IMR-90 (cell line): ENCODE data around the gene HCN4.

Experiments used
- BHLHE40 ChIP-seq: fragments of 150-350 bp; IDR thresholded peaks from 2 replicates; pipeline ENCODE4 v1.6.1; 2016; ENCODE audit warnings: mild to moderate bottlenecking, low read depth, low read length
- CEBPB ChIP-seq: IDR thresholded peaks from 2 replicates; pipeline ENCODE4 v1.6.1; 2012; ENCODE audit warnings: low read depth, low read length, improper control_type of control experiment
- CHD1 ChIP-seq: IDR thresholded peaks from 2 replicates; pipeline ENCODE4 v1.6.1; 2012; ENCODE audit warnings: low read depth, low read length, improper control_type of control experiment
- CTCF ChIP-seq: conservative IDR thresholded peaks from 2 replicates; pipeline ENCODE4 v1.5.1; 2012; ENCODE audit warnings: mild to moderate bottlenecking, low read depth, low read length, improper control_type of control experiment
- MXI1 ChIP-seq: IDR thresholded peaks from 2 replicates; pipeline ENCODE4 v1.6.1; 2012; ENCODE audit warnings: low read depth, mild to moderate bottlenecking, low read length, moderate library complexity, borderline replicate concordance
- NFE2L2 ChIP-seq: fragments of 150-350 bp; IDR thresholded peaks from 2 replicates; pipeline ENCODE4 v1.6.1; 2016; ENCODE audit warnings: low read depth, mild to moderate bottlenecking, low read length
- POLR2A ChIP-seq: IDR thresholded peaks from 2 replicates; pipeline ENCODE4 v1.6.1; 2012; ENCODE audit warnings: mild to moderate bottlenecking, low read depth, low read length
- RAD21 ChIP-seq: IDR thresholded peaks from 2 replicates; pipeline ENCODE4 v1.6.1; 2012; ENCODE audit warnings: low read length, improper control_type of control experiment
- RFX5 ChIP-seq: IDR thresholded peaks from 2 replicates; pipeline ENCODE4 v1.8.0; 2012; ENCODE audit warnings: low read depth, mild to moderate bottlenecking, low read length, moderate library complexity
- TF ChIP-seq, protein P1 (sequence below): fragments of 150-350 bp; IDR thresholded peaks from 2 replicates; pipeline ENCODE4 v1.6.1; 2016; ENCODE audit warnings: low read depth, mild to moderate bottlenecking, low read length, moderate library complexity, borderline replicate concordance

GRCh38 chr15:73380661-73381060 is 11.9 kb upstream of the HCN4 start:
- TF ChIP-seq POLR2A (no peak), CTCF (no peak), RFX5 (no peak), CHD1 (no peak), CEBPB (no peak), NFE2L2 (no peak), BHLHE40 (no peak), MXI1 (no peak), RAD21 (no peak)
- TF ChIP-seq, protein P1, sequence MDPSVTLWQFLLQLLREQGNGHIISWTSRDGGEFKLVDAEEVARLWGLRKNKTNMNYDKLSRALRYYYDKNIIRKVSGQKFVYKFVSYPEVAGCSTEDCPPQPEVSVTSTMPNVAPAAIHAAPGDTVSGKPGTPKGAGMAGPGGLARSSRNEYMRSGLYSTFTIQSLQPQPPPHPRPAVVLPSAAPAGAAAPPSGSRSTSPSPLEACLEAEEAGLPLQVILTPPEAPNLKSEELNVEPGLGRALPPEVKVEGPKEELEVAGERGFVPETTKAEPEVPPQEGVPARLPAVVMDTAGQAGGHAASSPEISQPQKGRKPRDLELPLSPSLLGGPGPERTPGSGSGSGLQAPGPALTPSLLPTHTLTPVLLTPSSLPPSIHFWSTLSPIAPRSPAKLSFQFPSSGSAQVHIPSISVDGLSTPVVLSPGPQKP = no peak
